ENCODE results near the gene CREM.
"Not testable (repeated sequence)": the region's sequence is repeated elsewhere in the genome, so short reads cannot be mapped to it uniquely, and the experiment has no call there.

The CREM gene

GRCh38 chr10:35215107-35215506, 88.5 kb downstream of the CREM start:
- Histone ChIP-seq H3K36me3 (replicated peaks; ENCODE audit: low read depth, low read length) (peaks cover 5% of the 10 kb centered on the region), H3K27me3 (ENCODE audit: low read depth, low read length) (no peaks in the 10 kb centered on the region), H2AFZ (ENCODE audit: low read depth, low read length) (no peak overlapping the region), H3K79me2 (ENCODE audit: low read length) (no peaks in the 10 kb centered on the region), H3K4me3 (ENCODE audit: low read length) (no peak overlapping the region), H3K9ac (ENCODE audit: low read length) (no peak overlapping the region), H3K27ac (ENCODE audit: low read length) (no peak overlapping the region), H3K4me2 (ENCODE audit: low read length) (no peak overlapping the region), H4K20me1 (ENCODE audit: insufficient read depth, low read length) (no peaks in the 10 kb centered on the region), H3K9me3 (ENCODE audit: insufficient read depth, low read length) (no peaks in the 10 kb centered on the region), H3K4me1 (ENCODE audit: low read length) (peaks cover 24% of the 10 kb centered on the region)
- TF ChIP-seq EZH2phosphoT487 (IDR thresholded peaks at IDR 0.05; ENCODE audit: low read depth), result no peak
- TF ChIP-seq CTCF (IDR thresholded peaks at IDR 0.05; ENCODE audit: low read depth, low read length), result no peak

- H3K36me3 ChIP-seq (replicated peaks; ENCODE audit: low read depth, low read length), result peaks cover 3% of the 10 kb centered on the region
- no peaks in the 10 kb centered on the region for H4K20me1 ChIP-seq (ENCODE audit: insufficient read depth, low read length)
- no peaks in the 10 kb centered on the region for H3K79me2 ChIP-seq (ENCODE audit: low read length)
- no peak overlapping the region for H3K9ac ChIP-seq (ENCODE audit: low read length)
- no peak overlapping the region for H3K27ac ChIP-seq (ENCODE audit: low read length)
- H3K4me1 ChIP-seq (ENCODE audit: low read length), result peaks cover 27% of the 10 kb centered on the region
- H2AFZ ChIP-seq (ENCODE audit: low read depth, low read length), result no peak overlapping the region
- no peaks in the 10 kb centered on the region for H3K27me3 ChIP-seq (ENCODE audit: low read depth, low read length)
- TF ChIP-seq EZH2phosphoT487 (IDR thresholded peaks at IDR 0.05; ENCODE audit: low read depth) (no peak), CTCF (IDR thresholded peaks at IDR 0.05; ENCODE audit: low read depth, low read length) (no peak)
- H3K4me3 ChIP-seq (ENCODE audit: low read length), result no peak overlapping the region
- H3K4me2 ChIP-seq (ENCODE audit: low read length), result peak overlapping the region; percentile 51; the same call in 1 of the 2 replicates
- H3K9me3 ChIP-seq (ENCODE audit: insufficient read depth, low read length), result no peaks in the 10 kb centered on the region
Measured at GRCh38 chr10:35216303-35216905, 89.8 kb downstream of the CREM start.

GRCh38 chr10:35216956-35217355, 90.3 kb downstream of the CREM start:
- peak overlapping the region; percentile 54; the same call in 1 of the 2 replicates for H2AFZ ChIP-seq (ENCODE audit: low read depth, low read length)
- not testable (repeated sequence) for H3K9me3 ChIP-seq (ENCODE audit: insufficient read depth, low read length); H3K27ac ChIP-seq (ENCODE audit: low read length); H3K79me2 ChIP-seq (ENCODE audit: low read length); H3K27me3 ChIP-seq (ENCODE audit: low read depth, low read length); H3K36me3 ChIP-seq (replicated peaks; ENCODE audit: low read depth, low read length); H4K20me1 ChIP-seq (ENCODE audit: insufficient read depth, low read length)
- peaks cover 27% of the 10 kb centered on the region for H3K4me1 ChIP-seq (ENCODE audit: low read length)
- peak overlapping the region; percentile 51 for H3K4me2 ChIP-seq (ENCODE audit: low read length)
- H3K9ac ChIP-seq (ENCODE audit: low read length), result 0 out of 2 replicates have a peak overlapping the region, but pooled peaks have one; percentile 23
- peak overlapping the region; percentile 27 for H3K4me3 ChIP-seq (ENCODE audit: low read length)

GRCh38 chr10:35217455-35217854, 90.8 kb downstream of the CREM start:
- no peaks in the 10 kb centered on the region for H3K27me3 ChIP-seq (ENCODE audit: low read depth, low read length)
- H2AFZ ChIP-seq (ENCODE audit: low read depth, low read length), result peak overlapping the region; percentile 54; the same call in 1 of the 2 replicates
- H3K27ac ChIP-seq (ENCODE audit: low read length), result no peak overlapping the region
- TF ChIP-seq EZH2phosphoT487 (IDR thresholded peaks at IDR 0.05; ENCODE audit: low read depth), result no peak
- TF ChIP-seq CTCF (IDR thresholded peaks at IDR 0.05; ENCODE audit: low read depth, low read length), result no peak
- H3K4me1 ChIP-seq (ENCODE audit: low read length), result peaks cover 27% of the 10 kb centered on the region
- no peaks in the 10 kb centered on the region for H4K20me1 ChIP-seq (ENCODE audit: insufficient read depth, low read length)
- H3K9me3 ChIP-seq (ENCODE audit: insufficient read depth, low read length), result no peaks in the 10 kb centered on the region
- H3K36me3 ChIP-seq (replicated peaks; ENCODE audit: low read depth, low read length), result no peaks in the 10 kb centered on the region
- peak overlapping the region; percentile 27 for H3K4me3 ChIP-seq (ENCODE audit: low read length)
- H3K9ac ChIP-seq (ENCODE audit: low read length), result 0 out of 2 replicates have a peak overlapping the region, but pooled peaks have one; percentile 23
- peak overlapping the region; percentile 51 for H3K4me2 ChIP-seq (ENCODE audit: low read length)
- no peaks in the 10 kb centered on the region for H3K79me2 ChIP-seq (ENCODE audit: low read length)

Measured in OCI-LY3 (cell line).